GM23338 (cell line): ENCODE data around the gene MPP1.

ENCODE experiments used
- CREB1 ChIP-seq: fragments of 250-450 bp; sonication (Bioruptor Pico); IDR thresholded peaks from 2 replicates; pipeline ENCODE4 v1.5.0; 2020; ENCODE audit warnings: low read depth, mild to moderate bottlenecking, moderate library complexity
- EZH2 ChIP-seq: fragments of 200-600 bp; sonication (generic); IDR thresholded peaks from one replicate; pipeline ENCODE4 v1.8.0; 2017; ENCODE audit warnings: antibody characterized with exemption, mild to moderate bottlenecking, low read depth; ENCODE audit not compliant: unreplicated experiment
- EZH2phosphoT487 ChIP-seq: fragments of 200-600 bp; sonication (generic); IDR thresholded peaks from one replicate; pipeline ENCODE4 v1.8.1; 2018; ENCODE audit warnings: antibody characterized with exemption; ENCODE audit not compliant: unreplicated experiment
- JUNB ChIP-seq: IDR thresholded peaks from one replicate; pipeline ENCODE4 v1.6.1; 2016; ENCODE audit warnings: antibody characterized with exemption; ENCODE audit not compliant: unreplicated experiment
- POLR2AphosphoS5 ChIP-seq: IDR thresholded peaks from 2 replicates; pipeline ENCODE4 v1.6.1; 2016; ENCODE audit warnings: antibody characterized with exemption, low read depth
- STAT1 ChIP-seq: IDR thresholded peaks from one replicate; pipeline ENCODE4 v1.6.1; 2016; ENCODE audit warnings: antibody characterized with exemption; ENCODE audit not compliant: unreplicated experiment
- ZNF114 ChIP-seq: fragments of 250-450 bp; sonication (Bioruptor Pico); IDR thresholded peaks from 2 replicates; pipeline ENCODE4 v1.5.0; 2020; ENCODE audit warnings: mild to moderate bottlenecking, moderate library complexity
- TF ChIP-seq, protein P1 (sequence below), 2 experiments: fragments of 200-600 bp in 1 of 2; sonication (generic) in 1 of 2; conservative IDR thresholded peaks; 2 replicates each; pipeline versions ENCODE4 v1.5.1 to v1.6.1; 2016 to 2017; ENCODE audit warnings: antibody characterized with exemption in 2 of 2, low read depth in 2 of 2, mild to moderate bottlenecking in 2 of 2, moderate library complexity in 1 of 2
- TF ChIP-seq, protein P2 (sequence below): fragments of 250-450 bp; sonication (Bioruptor Pico); IDR thresholded peaks from 2 replicates; pipeline ENCODE4 v1.5.0; 2020; ENCODE audit warnings: mild to moderate bottlenecking, moderate library complexity
- TF ChIP-seq, protein P3 (sequence below): IDR thresholded peaks from one replicate; pipeline ENCODE4 v1.6.1; 2018; ENCODE audit warnings: antibody characterized with exemption; ENCODE audit not compliant: unreplicated experiment
- TF ChIP-seq, protein P4 (sequence below): IDR thresholded peaks from 2 replicates; pipeline ENCODE4 v1.6.1; 2016; ENCODE audit warnings: antibody characterized with exemption

DNA sequence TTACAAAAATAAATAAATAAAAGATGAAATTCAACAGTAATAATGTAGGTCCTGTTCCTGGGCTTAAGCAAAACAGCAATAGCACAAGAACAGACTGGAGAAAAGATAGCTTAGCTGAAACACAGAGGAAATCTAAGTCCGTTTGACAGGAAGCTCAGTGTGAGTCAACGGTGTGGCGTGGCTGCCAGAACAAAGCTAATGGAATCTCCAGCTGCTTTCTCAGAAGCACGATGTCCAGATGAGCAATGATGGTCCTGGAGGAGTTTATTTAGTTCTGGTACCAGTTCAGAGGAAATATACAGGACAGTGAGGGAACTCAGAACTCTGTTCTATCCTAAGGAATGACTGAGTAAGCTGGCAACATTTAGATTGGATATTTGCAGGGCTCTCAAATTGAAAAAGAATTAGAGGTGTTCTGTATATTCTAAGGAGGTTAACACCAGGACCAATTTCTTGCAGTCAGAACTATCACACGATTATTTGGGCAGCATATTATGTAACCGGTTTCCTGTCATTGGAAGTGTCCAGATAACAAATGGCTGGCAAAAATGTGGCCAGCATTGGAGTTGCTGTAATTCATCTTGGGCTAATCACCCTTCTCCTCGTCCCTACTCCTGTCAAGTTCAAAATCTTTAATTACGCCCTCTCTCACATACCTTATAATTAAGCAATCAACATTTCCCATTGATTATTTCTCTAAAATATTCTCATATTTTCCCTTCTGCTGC, 67.1 kb downstream of the MPP1 start:
- TF ChIP-seq, protein P1, sequence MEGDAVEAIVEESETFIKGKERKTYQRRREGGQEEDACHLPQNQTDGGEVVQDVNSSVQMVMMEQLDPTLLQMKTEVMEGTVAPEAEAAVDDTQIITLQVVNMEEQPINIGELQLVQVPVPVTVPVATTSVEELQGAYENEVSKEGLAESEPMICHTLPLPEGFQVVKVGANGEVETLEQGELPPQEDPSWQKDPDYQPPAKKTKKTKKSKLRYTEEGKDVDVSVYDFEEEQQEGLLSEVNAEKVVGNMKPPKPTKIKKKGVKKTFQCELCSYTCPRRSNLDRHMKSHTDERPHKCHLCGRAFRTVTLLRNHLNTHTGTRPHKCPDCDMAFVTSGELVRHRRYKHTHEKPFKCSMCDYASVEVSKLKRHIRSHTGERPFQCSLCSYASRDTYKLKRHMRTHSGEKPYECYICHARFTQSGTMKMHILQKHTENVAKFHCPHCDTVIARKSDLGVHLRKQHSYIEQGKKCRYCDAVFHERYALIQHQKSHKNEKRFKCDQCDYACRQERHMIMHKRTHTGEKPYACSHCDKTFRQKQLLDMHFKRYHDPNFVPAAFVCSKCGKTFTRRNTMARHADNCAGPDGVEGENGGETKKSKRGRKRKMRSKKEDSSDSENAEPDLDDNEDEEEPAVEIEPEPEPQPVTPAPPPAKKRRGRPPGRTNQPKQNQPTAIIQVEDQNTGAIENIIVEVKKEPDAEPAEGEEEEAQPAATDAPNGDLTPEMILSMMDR (conservative IDR thresholded peaks at IDR 0.05; ENCODE audit: low read depth in 2 of 2): no peak
- TF ChIP-seq EZH2: no peak
- TF ChIP-seq, protein P2, sequence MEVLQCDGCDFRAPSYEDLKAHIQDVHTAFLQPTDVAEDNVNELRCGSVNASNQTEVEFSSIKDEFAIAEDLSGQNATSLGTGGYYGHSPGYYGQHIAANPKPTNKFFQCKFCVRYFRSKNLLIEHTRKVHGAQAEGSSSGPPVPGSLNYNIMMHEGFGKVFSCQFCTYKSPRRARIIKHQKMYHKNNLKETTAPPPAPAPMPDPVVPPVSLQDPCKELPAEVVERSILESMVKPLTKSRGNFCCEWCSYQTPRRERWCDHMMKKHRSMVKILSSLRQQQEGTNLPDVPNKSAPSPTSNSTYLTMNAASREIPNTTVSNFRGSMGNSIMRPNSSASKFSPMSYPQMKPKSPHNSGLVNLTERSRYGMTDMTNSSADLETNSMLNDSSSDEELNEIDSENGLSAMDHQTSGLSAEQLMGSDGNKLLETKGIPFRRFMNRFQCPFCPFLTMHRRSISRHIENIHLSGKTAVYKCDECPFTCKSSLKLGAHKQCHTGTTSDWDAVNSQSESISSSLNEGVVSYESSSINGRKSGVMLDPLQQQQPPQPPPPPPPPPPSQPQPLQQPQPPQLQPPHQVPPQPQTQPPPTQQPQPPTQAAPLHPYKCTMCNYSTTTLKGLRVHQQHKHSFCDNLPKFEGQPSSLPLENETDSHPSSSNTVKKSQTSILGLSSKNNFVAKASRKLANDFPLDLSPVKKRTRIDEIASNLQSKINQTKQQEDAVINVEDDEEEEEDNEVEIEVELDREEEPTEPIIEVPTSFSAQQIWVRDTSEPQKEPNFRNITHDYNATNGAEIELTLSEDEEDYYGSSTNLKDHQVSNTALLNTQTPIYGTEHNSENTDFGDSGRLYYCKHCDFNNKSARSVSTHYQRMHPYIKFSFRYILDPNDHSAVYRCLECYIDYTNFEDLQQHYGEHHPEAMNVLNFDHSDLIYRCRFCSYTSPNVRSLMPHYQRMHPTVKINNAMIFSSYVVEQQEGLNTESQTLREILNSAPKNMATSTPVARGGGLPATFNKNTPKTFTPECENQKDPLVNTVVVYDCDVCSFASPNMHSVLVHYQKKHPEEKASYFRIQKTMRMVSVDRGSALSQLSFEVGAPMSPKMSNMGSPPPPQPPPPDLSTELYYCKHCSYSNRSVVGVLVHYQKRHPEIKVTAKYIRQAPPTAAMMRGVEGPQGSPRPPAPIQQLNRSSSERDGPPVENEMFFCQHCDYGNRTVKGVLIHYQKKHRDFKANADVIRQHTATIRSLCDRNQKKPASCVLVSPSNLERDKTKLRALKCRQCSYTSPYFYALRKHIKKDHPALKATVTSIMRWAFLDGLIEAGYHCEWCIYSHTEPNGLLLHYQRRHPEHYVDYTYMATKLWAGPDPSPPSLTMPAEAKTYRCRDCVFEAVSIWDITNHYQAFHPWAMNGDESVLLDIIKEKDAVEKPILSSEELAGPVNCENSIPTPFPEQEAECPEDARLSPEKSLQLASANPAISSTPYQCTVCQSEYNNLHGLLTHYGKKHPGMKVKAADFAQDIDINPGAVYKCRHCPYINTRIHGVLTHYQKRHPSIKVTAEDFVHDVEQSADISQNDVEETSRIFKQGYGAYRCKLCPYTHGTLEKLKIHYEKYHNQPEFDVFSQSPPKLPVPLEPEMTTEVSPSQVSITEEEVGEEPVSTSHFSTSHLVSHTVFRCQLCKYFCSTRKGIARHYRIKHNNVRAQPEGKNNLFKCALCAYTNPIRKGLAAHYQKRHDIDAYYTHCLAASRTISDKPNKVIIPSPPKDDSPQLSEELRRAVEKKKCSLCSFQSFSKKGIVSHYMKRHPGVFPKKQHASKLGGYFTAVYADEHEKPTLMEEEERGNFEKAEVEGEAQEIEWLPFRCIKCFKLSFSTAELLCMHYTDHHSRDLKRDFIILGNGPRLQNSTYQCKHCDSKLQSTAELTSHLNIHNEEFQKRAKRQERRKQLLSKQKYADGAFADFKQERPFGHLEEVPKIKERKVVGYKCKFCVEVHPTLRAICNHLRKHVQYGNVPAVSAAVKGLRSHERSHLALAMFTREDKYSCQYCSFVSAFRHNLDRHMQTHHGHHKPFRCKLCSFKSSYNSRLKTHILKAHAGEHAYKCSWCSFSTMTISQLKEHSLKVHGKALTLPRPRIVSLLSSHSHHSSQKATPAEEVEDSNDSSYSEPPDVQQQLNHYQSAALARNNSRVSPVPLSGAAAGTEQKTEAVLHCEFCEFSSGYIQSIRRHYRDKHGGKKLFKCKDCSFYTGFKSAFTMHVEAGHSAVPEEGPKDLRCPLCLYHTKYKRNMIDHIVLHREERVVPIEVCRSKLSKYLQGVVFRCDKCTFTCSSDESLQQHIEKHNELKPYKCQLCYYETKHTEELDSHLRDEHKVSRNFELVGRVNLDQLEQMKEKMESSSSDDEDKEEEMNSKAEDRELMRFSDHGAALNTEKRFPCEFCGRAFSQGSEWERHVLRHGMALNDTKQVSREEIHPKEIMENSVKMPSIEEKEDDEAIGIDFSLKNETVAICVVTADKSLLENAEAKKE (CRISPR knock-in tag): no peak
- no peak for TF ChIP-seq POLR2AphosphoS5
- TF ChIP-seq, protein P3, sequence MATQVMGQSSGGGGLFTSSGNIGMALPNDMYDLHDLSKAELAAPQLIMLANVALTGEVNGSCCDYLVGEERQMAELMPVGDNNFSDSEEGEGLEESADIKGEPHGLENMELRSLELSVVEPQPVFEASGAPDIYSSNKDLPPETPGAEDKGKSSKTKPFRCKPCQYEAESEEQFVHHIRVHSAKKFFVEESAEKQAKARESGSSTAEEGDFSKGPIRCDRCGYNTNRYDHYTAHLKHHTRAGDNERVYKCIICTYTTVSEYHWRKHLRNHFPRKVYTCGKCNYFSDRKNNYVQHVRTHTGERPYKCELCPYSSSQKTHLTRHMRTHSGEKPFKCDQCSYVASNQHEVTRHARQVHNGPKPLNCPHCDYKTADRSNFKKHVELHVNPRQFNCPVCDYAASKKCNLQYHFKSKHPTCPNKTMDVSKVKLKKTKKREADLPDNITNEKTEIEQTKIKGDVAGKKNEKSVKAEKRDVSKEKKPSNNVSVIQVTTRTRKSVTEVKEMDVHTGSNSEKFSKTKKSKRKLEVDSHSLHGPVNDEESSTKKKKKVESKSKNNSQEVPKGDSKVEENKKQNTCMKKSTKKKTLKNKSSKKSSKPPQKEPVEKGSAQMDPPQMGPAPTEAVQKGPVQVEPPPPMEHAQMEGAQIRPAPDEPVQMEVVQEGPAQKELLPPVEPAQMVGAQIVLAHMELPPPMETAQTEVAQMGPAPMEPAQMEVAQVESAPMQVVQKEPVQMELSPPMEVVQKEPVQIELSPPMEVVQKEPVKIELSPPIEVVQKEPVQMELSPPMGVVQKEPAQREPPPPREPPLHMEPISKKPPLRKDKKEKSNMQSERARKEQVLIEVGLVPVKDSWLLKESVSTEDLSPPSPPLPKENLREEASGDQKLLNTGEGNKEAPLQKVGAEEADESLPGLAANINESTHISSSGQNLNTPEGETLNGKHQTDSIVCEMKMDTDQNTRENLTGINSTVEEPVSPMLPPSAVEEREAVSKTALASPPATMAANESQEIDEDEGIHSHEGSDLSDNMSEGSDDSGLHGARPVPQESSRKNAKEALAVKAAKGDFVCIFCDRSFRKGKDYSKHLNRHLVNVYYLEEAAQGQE: no peak
- no peak for TF ChIP-seq EZH2phosphoT487
- no peak for TF ChIP-seq CREB1 (CRISPR knock-in tag)
- TF ChIP-seq ZNF114 (CRISPR knock-in tag): no peak
- TF ChIP-seq, protein P4, sequence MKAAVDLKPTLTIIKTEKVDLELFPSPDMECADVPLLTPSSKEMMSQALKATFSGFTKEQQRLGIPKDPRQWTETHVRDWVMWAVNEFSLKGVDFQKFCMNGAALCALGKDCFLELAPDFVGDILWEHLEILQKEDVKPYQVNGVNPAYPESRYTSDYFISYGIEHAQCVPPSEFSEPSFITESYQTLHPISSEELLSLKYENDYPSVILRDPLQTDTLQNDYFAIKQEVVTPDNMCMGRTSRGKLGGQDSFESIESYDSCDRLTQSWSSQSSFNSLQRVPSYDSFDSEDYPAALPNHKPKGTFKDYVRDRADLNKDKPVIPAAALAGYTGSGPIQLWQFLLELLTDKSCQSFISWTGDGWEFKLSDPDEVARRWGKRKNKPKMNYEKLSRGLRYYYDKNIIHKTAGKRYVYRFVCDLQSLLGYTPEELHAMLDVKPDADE: no peak
- TF ChIP-seq JUNB: no peak
- TF ChIP-seq STAT1: no peak
